H1 (cell line): ENCODE measurements around the gene TMPRSS9. TPM values are rescaled to one million over a fixed set of nuclear protein-coding genes. Genes with fewer than 3 reads are reported as not detected.

Experiments
- CTCF ChIA-PET: fragments of 300-600 bp; sonication (Branson Sonifier 250); formaldehyde crosslinking; loops from one replicate; lab custom pipeline; 2021; ENCODE audit not compliant: partially characterized antibody; lab: Charles Lee
- POLR2A ChIA-PET: fragments of 300-600 bp; sonication (Branson Sonifier 250); formaldehyde crosslinking; loops from one replicate; lab custom pipeline; 2021; ENCODE audit warnings: inconsistent platforms; ENCODE audit not compliant: partially characterized antibody; lab: Charles Lee
- DNase-seq, 2 experiments: peaks; one replicate each; pipeline versions ENCODE4 v3.0.0 to v3.0.0-alpha.2; 2010 to 2022; ENCODE audit warnings: low spot score in 2 of 2, low read depth in 1 of 2, mixed read lengths in 1 of 2
- FAIRE-seq: peaks from 2 replicates; lab custom pipeline; 2011; peaks lifted over from hg19 to GRCh38; lab: Jason Lieb, UNC
- H2AFZ ChIP-seq: 2 replicates; pipeline ENCODE4 v1.8.1; 2012; ENCODE audit warnings: low read length, inconsistent platforms
- H2AK5ac ChIP-seq: 2 replicates; pipeline ENCODE4 v1.6.1; 2013; ENCODE audit warnings: low read depth, low read length
- H2BK120ac ChIP-seq: replicated peaks from 2 replicates; pipeline ENCODE3; 2013; ENCODE audit warnings: low read depth, low read length, inconsistent platforms
- H2BK12ac ChIP-seq: 2 replicates; pipeline ENCODE4 v1.6.1; 2013; ENCODE audit warnings: low read depth, low read length
- H2BK15ac ChIP-seq: 2 replicates; pipeline ENCODE4 v1.6.1; 2013; ENCODE audit warnings: low read length
- H2BK20ac ChIP-seq: 2 replicates; pipeline ENCODE4 v1.6.1; 2013; ENCODE audit warnings: low read length
- H2BK5ac ChIP-seq: 2 replicates; pipeline ENCODE4 v1.6.1; 2013; ENCODE audit warnings: low read depth, low read length
- H3K14ac ChIP-seq: 2 replicates; pipeline ENCODE4 v1.6.1; 2013; ENCODE audit warnings: inconsistent platforms; ENCODE audit not compliant: insufficient read length
- H3K18ac ChIP-seq: 2 replicates; pipeline ENCODE4 v1.6.1; 2013; ENCODE audit warnings: low read length; ENCODE audit errors: extremely low read depth
- H3K23ac ChIP-seq: 2 replicates; pipeline ENCODE4 v1.6.1; 2013; ENCODE audit warnings: inconsistent platforms; ENCODE audit not compliant: insufficient read length
- H3K23me2 ChIP-seq: 2 replicates; pipeline ENCODE4 v1.6.1; 2013; ENCODE audit warnings: low read depth, low read length
- H3K27ac ChIP-seq: 2 replicates; pipeline ENCODE4 v1.6.1; 2011; ENCODE audit warnings: low read depth, low read length, inconsistent platforms
- H3K27me3 ChIP-seq, 4 experiments: replicated peaks in 1 of 4; 1 replicate in 1 of 4; 2 replicates in 3 of 4; pipeline versions ENCODE4 v1.6.1 to v1.8.1; 2011 to 2013; ENCODE audit warnings: low read length in 3 of 4, mild to moderate bottlenecking in 3 of 4, inconsistent platforms in 2 of 4, mixed read lengths in 2 of 4, moderate library complexity in 1 of 4; ENCODE audit not compliant: control insufficient read depth in 3 of 4, insufficient read depth in 3 of 4; ENCODE audit errors: extremely low read depth in 1 of 4
- H3K36me3 ChIP-seq, 4 experiments: 2 replicates each; pipeline versions ENCODE4 v1.6.1 to v1.8.1; 2011 to 2013; ENCODE audit warnings: mild to moderate bottlenecking in 4 of 4, low read length in 3 of 4, moderate library complexity in 2 of 4, control low read depth in 1 of 4, inconsistent platforms in 1 of 4; ENCODE audit not compliant: insufficient read depth in 4 of 4, control insufficient read depth in 2 of 4
- H3K4ac ChIP-seq: replicated peaks from 2 replicates; pipeline ENCODE3; 2013; ENCODE audit warnings: low read length, low read depth, mixed read lengths, inconsistent platforms; ENCODE audit not compliant: insufficient read length
- H3K4me1 ChIP-seq, 4 experiments: replicated peaks in 1 of 4; 1 replicate in 1 of 4; 2 replicates in 3 of 4; pipeline versions ENCODE4 v1.6.1 to v1.8.1; 2011 to 2013; ENCODE audit warnings: low read length in 3 of 4, inconsistent platforms in 2 of 4, mixed read lengths in 1 of 4; ENCODE audit not compliant: insufficient read depth in 4 of 4, control insufficient read depth in 3 of 4
- H3K4me2 ChIP-seq, 2 experiments: 2 replicates each; pipeline versions ENCODE4 v1.6.1 to v1.8.1; 2011 to 2013; ENCODE audit warnings: low read depth in 2 of 2, low read length in 2 of 2, control low read depth in 1 of 2, inconsistent platforms in 1 of 2, mild to moderate bottlenecking in 1 of 2; ENCODE audit not compliant: insufficient read depth in 1 of 2
- H3K4me3 ChIP-seq, 4 experiments: fragments of 200-600, 300-600 bp in 1 of 4; sonication (generic), shearing (Covaris generic), sonication (Bioruptor Twin) in 1 of 4; 2 replicates each; pipeline versions ENCODE4 v1.5.1 to v1.8.1; 2011 to 2016; ENCODE audit warnings: low read length in 4 of 4, low read depth in 3 of 4, control low read depth in 2 of 4, inconsistent platforms in 2 of 4, mild to moderate bottlenecking in 2 of 4, mixed read lengths in 1 of 4, moderate library complexity in 1 of 4; ENCODE audit not compliant: insufficient read depth in 2 of 4; ENCODE audit errors: extremely low read depth in 1 of 4
- H3K56ac ChIP-seq: replicated peaks from 2 replicates; pipeline ENCODE3; 2013; ENCODE audit warnings: low read depth, mild to moderate bottlenecking, mixed read lengths, low read length, inconsistent platforms; ENCODE audit not compliant: insufficient read length
- H3K79me1 ChIP-seq: 2 replicates; pipeline ENCODE4 v1.6.1; 2013; ENCODE audit warnings: low read depth, low read length, control low read depth
- H3K79me2 ChIP-seq, 2 experiments: 2 replicates each; pipeline versions ENCODE4 v1.6.1 to v1.8.1; 2012 to 2013; ENCODE audit warnings: low read length in 2 of 2, mild to moderate bottlenecking in 2 of 2, inconsistent platforms in 1 of 2; ENCODE audit not compliant: insufficient read depth in 2 of 2, control insufficient read depth in 1 of 2
- H3K9ac ChIP-seq, 4 experiments: replicated peaks in 1 of 4; 1 replicate in 1 of 4; 2 replicates in 3 of 4; pipeline versions ENCODE4 v1.6.1 to v1.8.1; 2011 to 2013; ENCODE audit warnings: low read depth in 3 of 4, low read length in 3 of 4, control low read depth in 2 of 4, mild to moderate bottlenecking in 2 of 4, moderate library complexity in 2 of 4, inconsistent platforms in 1 of 4; ENCODE audit errors: extremely low read depth in 1 of 4
- H3K9me3 ChIP-seq, 2 experiments: 2 replicates each; pipeline versions ENCODE4 v1.6.1 to v1.8.1; 2012 to 2013; ENCODE audit warnings: mild to moderate bottlenecking in 2 of 2, moderate library complexity in 2 of 2, control low read depth in 1 of 2, inconsistent platforms in 1 of 2, low read depth in 1 of 2, low read length in 1 of 2, mixed read lengths in 1 of 2; ENCODE audit not compliant: insufficient read depth in 2 of 2
- H4K20me1 ChIP-seq, 2 experiments: replicated peaks in 1 of 2; 2 replicates each; pipeline versions ENCODE3 to v1.8.1; 2011 to 2013; ENCODE audit warnings: inconsistent platforms in 2 of 2, low read length in 2 of 2, mild to moderate bottlenecking in 1 of 2; ENCODE audit not compliant: insufficient read depth in 2 of 2, control insufficient read depth in 1 of 2
- H4K5ac ChIP-seq: 2 replicates; pipeline ENCODE4 v1.6.1; 2013; ENCODE audit warnings: low read length, low read depth, mixed read lengths, inconsistent platforms; ENCODE audit not compliant: insufficient read length
- H4K8ac ChIP-seq: 2 replicates; pipeline ENCODE4 v1.8.0; 2013; ENCODE audit warnings: mild to moderate bottlenecking, moderate library complexity, low read length, inconsistent platforms; ENCODE audit not compliant: insufficient read depth; ENCODE audit errors: extremely low read depth
- H4K91ac ChIP-seq: replicated peaks from 2 replicates; pipeline ENCODE3; 2013; ENCODE audit warnings: low read length, mixed read lengths, inconsistent platforms; ENCODE audit not compliant: insufficient read length
- CTCF ChIP-seq, 3 experiments: IDR thresholded peaks; 1 replicate in 2 of 3; 2 replicates in 1 of 3; pipeline versions ENCODE4 v1.5.1 to v1.6.1; 2011; ENCODE audit warnings: low read length in 3 of 3, mild to moderate bottlenecking in 3 of 3, inconsistent platforms in 2 of 3, low read depth in 1 of 3, moderate library complexity in 1 of 3; ENCODE audit not compliant: insufficient read depth in 1 of 3; ENCODE audit errors: control extremely low read depth in 1 of 3
- GTF2F1 ChIP-seq: IDR thresholded peaks from 2 replicates; pipeline ENCODE4 v1.6.1; 2012; ENCODE audit warnings: low read depth, low read length, improper control_type of control experiment, borderline replicate concordance
- NRF1 ChIP-seq: IDR thresholded peaks from 2 replicates; pipeline ENCODE4 v1.6.1; 2011; ENCODE audit warnings: mild to moderate bottlenecking, low read depth, low read length, improper control_type of control experiment
- POLR2AphosphoS5 ChIP-seq: IDR thresholded peaks from 2 replicates; pipeline ENCODE4 v1.6.1; 2011; ENCODE audit warnings: low read depth, low read length
- SIX5 ChIP-seq: IDR thresholded peaks from 2 replicates; pipeline ENCODE4 v1.6.1; 2011; ENCODE audit warnings: mild to moderate bottlenecking, low read depth, low read length
- SP1 ChIP-seq: IDR thresholded peaks from 2 replicates; pipeline ENCODE4 v1.6.1; 2011; ENCODE audit warnings: low read depth, low read length
- WGBS, 2 experiments: shearing (Covaris generic) in 1 of 2; methylation state at CpG; one replicate each; pipeline versions ENCODE4 v1.1.6 to v1.1.7; 2013 to 2015; ENCODE audit warnings: low lambda C conversion rate in 2 of 2, mixed read lengths in 2 of 2, inconsistent platforms in 1 of 2, low coverage in 1 of 2, missing lambda C conversion rate in 1 of 2; ENCODE audit not compliant: insufficient replicate concordance in 2 of 2, insufficient coverage in 1 of 2, insufficient read length in 1 of 2; ENCODE audit errors: extremely low coverage in 1 of 2, missing lambda C conversion rate in 1 of 2; 5-methylcytosine and 5-hydroxymethylcytosine counted together
- polyA plus RNA-seq, 7 experiments: library from polyadenylated mRNA; depleted of rRNA in 3 of 7; stranded (reverse) in 5 of 7; unstranded in 2 of 7; fragments of >200 nt in 5 of 7; fragments of 200-250 nt in 2 of 7; gene quantifications; 1 replicate in 5 of 7; 2 replicates in 1 of 7; 4 replicates in 1 of 7; pipeline versions ENCODE4 v1.2.1 to v1.2.3, GENCODE V29; 2011 to 2013; ENCODE audit warnings: missing spikeins in 2 of 7, mixed read lengths in 2 of 7
- total RNA-seq: library from RNA; stranded (reverse); fragmentation: NEBNext Ultra II Directional; extraction: Animal tissue kit (Norgen Biotek cat#: 25700); gene quantifications from 2 replicates; pipeline ENCODE4 v1.2.1, GENCODE V29; 2021

TMPRSS9 gene
- total and polyA plus RNA-seq, 2 of the 8 experiments (the other 6 are each of a cell fraction or from before 2014, with no cell fraction given), result 0.15 to 0.19 TPM

GRCh38 chr19:2431318-2432055 is 71.4 kb downstream of the TMPRSS9 start:
- H3K79me1 ChIP-seq, result peaks cover 2% of the 10 kb centered on the region
- peaks cover 3 to 16% of the 10 kb centered on the region in 2 experiments for H4K20me1 ChIP-seq
- H4K8ac ChIP-seq, result no peak overlapping the region
- POLR2A ChIA-PET, result interaction anchor here (0.6 to 8.2 kb wide), 5 partner anchors 9 to 160 kb away, joined by 3 to 76 read pairs (median 3); partner anchors contain the start of gene LMNB2
- peaks cover 0 to 6% of the 10 kb centered on the region in 2 experiments; a peak in 2 of 4 replicates for H3K79me2 ChIP-seq
- H3K4me3 ChIP-seq, result no peak overlapping the region
- H2AFZ ChIP-seq, result no peak overlapping the region
- CTCF ChIA-PET, result interaction anchor here (1.1 kb wide), 1 partner anchor 24 kb away, joined by 3 read pairs; no protein-coding TSS in a partner anchor
- no peak overlapping the region for H2BK120ac ChIP-seq
- WGBS, 2 experiments, result 96% methylated on average over 36 of the region's 37 CpGs; no CpG with 5 or more reads in 1 of the 2 experiments
- TF ChIP-seq CTCF (IDR thresholded peaks at IDR 0.05; ENCODE audit: control extremely low read depth in 1 of 3, insufficient read depth in 1 of 3, low read depth in 1 of 3, low read length in 3 of 3), result no peak
- no peak for TF ChIP-seq SP1
- TF ChIP-seq SIX5, result no peak
- no peak for TF ChIP-seq NRF1
- no peak for TF ChIP-seq POLR2AphosphoS5
- no peak for TF ChIP-seq GTF2F1
- no peaks in the 10 kb centered on the region for H3K27me3 ChIP-seq
- no peak overlapping the region for H4K91ac ChIP-seq
- H3K4me1 ChIP-seq, result peaks cover 0 to 10% (median 8%) of the 10 kb centered on the region in 4 experiments; a peak in 5 of 7 replicates
- H2BK5ac ChIP-seq, result no peak overlapping the region; the same call in 1 of the 2 replicates
- H4K5ac ChIP-seq, result no peak overlapping the region
- FAIRE-seq, result no peak
- H3K23ac ChIP-seq, result no peak overlapping the region
- peaks cover 4 to 39% (median 28%) of the 10 kb centered on the region in 4 experiments for H3K36me3 ChIP-seq
- H3K4ac ChIP-seq, result no peak overlapping the region
- H3K14ac ChIP-seq, result no peak overlapping the region
- no peak overlapping the region for H3K4me2 ChIP-seq
- no peak overlapping the region for H2BK20ac ChIP-seq
- H3K9ac ChIP-seq, result no peak overlapping the region
- peaks cover 6% of the 10 kb centered on the region; the same call in 1 of the 2 replicates for H3K23me2 ChIP-seq
- no peak overlapping the region for H3K56ac ChIP-seq
- H3K18ac ChIP-seq, result no peak overlapping the region
- no peak overlapping the region for H2AK5ac ChIP-seq
- H2BK15ac ChIP-seq, result no peak overlapping the region
- DNase-seq, result no peak
- no peak overlapping the region for H3K27ac ChIP-seq
- no peaks in the 10 kb centered on the region for H3K9me3 ChIP-seq
- H2BK12ac ChIP-seq, result no peak overlapping the region
